ENCODE measurements around the gene CXCL3.

CXCL3 gene

DNA sequence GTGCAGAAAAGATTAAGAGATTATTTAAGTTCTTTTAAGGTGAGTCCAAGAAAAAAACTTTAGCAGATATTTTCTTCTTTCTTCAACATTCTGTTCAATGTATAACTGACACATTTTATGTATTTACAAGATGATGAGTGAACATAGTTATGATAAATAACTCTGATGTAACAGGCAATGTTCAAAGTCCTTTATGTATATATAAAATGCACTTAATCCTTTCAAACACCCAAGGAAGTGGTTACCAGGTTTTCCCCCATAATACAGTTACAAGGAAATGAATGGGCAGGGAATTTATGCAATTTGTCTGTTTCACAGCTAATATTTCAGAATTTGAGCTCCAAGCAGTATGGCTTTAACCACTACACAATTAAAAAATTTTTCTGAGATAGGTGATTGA, 8.2 kb downstream of the CXCL3 start:
- POLR2A ChIA-PET: no interaction called here
- no peak for DNase-seq (ENCODE audit: extremely low spot score)

DNA sequence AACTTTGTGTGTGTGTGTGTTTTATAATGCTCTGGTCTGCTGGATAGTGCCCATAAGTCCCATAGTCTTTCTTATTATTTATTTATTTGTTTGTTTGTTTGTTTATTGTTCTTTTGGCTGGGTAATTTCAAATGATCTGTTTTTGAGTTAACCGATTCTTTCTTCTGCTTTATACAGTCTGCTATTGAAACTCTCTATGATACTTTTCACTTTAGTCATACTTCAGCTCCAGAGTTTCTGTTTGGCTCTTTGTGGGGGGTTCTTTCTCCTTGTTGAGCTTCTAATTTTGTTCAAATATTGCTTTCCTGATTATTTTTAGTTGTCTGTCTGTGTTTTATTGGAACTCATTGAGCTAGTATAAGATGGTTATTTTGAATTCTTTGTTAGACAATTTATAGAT, 10.0 kb downstream of the CXCL3 start:
- no peak for DNase-seq (ENCODE audit: extremely low spot score)
- TF ChIP-seq CTBP1 (IDR thresholded peaks at IDR 0.05; ENCODE audit: borderline replicate concordance): no peak
- no peak for TF ChIP-seq L3MBTL2 (conservative IDR thresholded peaks at IDR 0.05)
- TF ChIP-seq, protein P1, sequence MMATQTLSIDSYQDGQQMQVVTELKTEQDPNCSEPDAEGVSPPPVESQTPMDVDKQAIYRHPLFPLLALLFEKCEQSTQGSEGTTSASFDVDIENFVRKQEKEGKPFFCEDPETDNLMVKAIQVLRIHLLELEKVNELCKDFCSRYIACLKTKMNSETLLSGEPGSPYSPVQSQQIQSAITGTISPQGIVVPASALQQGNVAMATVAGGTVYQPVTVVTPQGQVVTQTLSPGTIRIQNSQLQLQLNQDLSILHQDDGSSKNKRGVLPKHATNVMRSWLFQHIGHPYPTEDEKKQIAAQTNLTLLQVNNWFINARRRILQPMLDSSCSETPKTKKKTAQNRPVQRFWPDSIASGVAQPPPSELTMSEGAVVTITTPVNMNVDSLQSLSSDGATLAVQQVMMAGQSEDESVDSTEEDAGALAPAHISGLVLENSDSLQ (IDR thresholded peaks at IDR 0.05): no peak
- no peak for TF ChIP-seq ELF4 (IDR thresholded peaks at IDR 0.05)
- no peak for TF ChIP-seq TARDBP (IDR thresholded peaks at IDR 0.05)
- no peak for TF ChIP-seq ARNT (IDR thresholded peaks at IDR 0.05)
- TF ChIP-seq LEF1 (IDR thresholded peaks at IDR 0.05; ENCODE audit: borderline replicate concordance): no peak
- TF ChIP-seq SP1 (IDR thresholded peaks at IDR 0.05): no peak
- TF ChIP-seq ZNF384 (IDR thresholded peaks at IDR 0.05): no peak
- no peak for TF ChIP-seq FOXA1 (IDR thresholded peaks at IDR 0.05)
- TF ChIP-seq BHLHE40 (IDR thresholded peaks at IDR 0.05; ENCODE audit: borderline replicate concordance): no peak
- no peak for TF ChIP-seq FOXM1 (IDR thresholded peaks at IDR 0.05; ENCODE audit: borderline replicate concordance)
- TF ChIP-seq NFRKB (IDR thresholded peaks at IDR 0.05): no peak
- no peak for TF ChIP-seq HDGF (IDR thresholded peaks at IDR 0.05; ENCODE audit: borderline replicate concordance)
- ChIA-PET CTCF (no interaction called here), POLR2A (interaction anchor here (0.9 kb wide), 1 partner anchor 10 kb away, joined by 3 read pairs; the partner anchor contains the start of gene CXCL3)

More for the DNA sequence above, 8.2 kb downstream of the CXCL3 start:
- CTCF ChIA-PET: interaction anchor here (0.5 kb wide), 1 partner anchor 12 kb away, joined by 3 read pairs; no protein-coding TSS in a partner anchor
- TF ChIP-seq NFRKB (IDR thresholded peaks at IDR 0.05) (no peak), CTBP1 (IDR thresholded peaks at IDR 0.05; ENCODE audit: borderline replicate concordance) (no peak)

DNA sequence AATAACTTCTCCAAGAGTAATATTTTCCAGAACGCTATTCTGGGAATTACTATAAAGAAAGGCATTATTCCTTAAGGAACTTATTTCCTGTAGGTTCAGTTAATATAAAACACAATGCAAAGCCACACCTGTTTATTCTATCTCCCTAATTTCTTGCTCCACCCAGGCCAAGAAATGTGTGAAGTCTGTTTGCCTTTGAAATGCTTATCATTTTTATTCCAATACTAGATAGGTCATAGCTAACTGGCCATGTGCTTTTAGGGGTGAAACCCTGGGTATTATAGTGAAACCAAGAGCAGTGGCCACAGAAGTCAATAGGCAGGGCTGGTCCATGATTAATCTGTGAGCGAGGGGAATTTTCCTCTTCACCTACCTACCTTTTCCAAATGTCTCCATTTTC, 14.8 kb downstream of the CXCL3 start:
- TF ChIP-seq SP1 (IDR thresholded peaks at IDR 0.05): no peak
- no peak for TF ChIP-seq TARDBP (IDR thresholded peaks at IDR 0.05)
- no peak for TF ChIP-seq FOXM1 (IDR thresholded peaks at IDR 0.05; ENCODE audit: borderline replicate concordance)
- no peak for TF ChIP-seq ARNT (IDR thresholded peaks at IDR 0.05)
- TF ChIP-seq FOXA1 (IDR thresholded peaks at IDR 0.05): no peak
- TF ChIP-seq ZNF384 (IDR thresholded peaks at IDR 0.05): no peak
- no peak for TF ChIP-seq BHLHE40 (IDR thresholded peaks at IDR 0.05; ENCODE audit: borderline replicate concordance)
- TF ChIP-seq ELF4 (IDR thresholded peaks at IDR 0.05): no peak
- TF ChIP-seq, protein P1 (IDR thresholded peaks at IDR 0.05): no peak
- TF ChIP-seq L3MBTL2 (conservative IDR thresholded peaks at IDR 0.05): no peak
- no peak for TF ChIP-seq SUZ12 (IDR thresholded peaks at IDR 0.05)
- TF ChIP-seq FOXK2 (IDR thresholded peaks at IDR 0.05): no peak
- DNase-seq (ENCODE audit: extremely low spot score): no peak
- ChIA-PET CTCF (no interaction called here), POLR2A (no interaction called here)

DNA sequence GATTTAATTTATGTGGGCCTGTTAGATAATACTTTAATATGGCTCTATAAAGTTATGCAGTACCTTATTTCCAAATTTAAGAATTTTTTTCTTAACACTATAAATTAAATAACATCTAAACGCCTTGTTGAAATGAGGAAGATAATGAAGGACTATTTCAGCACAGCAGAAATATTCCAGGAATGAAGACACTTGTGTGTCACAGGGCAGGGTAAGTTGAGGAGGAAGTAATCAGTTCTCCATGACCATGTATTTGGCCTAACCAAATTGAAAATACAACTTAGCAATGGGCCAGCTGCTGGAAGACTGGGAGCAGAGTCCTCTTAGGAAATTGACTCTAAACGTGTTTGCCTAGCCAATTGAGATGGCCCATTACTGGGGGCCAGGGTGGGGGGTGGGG, 16.9 kb downstream of the CXCL3 start:
- ChIA-PET CTCF (no interaction called here), POLR2A (no interaction called here)
- no peak for DNase-seq (ENCODE audit: extremely low spot score)
- no peak for TF ChIP-seq NFRKB (IDR thresholded peaks at IDR 0.05)
- TF ChIP-seq FOXM1 (IDR thresholded peaks at IDR 0.05; ENCODE audit: borderline replicate concordance): no peak
- TF ChIP-seq FOXK2 (IDR thresholded peaks at IDR 0.05): no peak
- no peak for TF ChIP-seq BHLHE40 (IDR thresholded peaks at IDR 0.05; ENCODE audit: borderline replicate concordance)
- TF ChIP-seq HDGF (IDR thresholded peaks at IDR 0.05; ENCODE audit: borderline replicate concordance): no peak
- no peak for TF ChIP-seq SP1 (IDR thresholded peaks at IDR 0.05)
- TF ChIP-seq ELF4 (IDR thresholded peaks at IDR 0.05): no peak

DNA sequence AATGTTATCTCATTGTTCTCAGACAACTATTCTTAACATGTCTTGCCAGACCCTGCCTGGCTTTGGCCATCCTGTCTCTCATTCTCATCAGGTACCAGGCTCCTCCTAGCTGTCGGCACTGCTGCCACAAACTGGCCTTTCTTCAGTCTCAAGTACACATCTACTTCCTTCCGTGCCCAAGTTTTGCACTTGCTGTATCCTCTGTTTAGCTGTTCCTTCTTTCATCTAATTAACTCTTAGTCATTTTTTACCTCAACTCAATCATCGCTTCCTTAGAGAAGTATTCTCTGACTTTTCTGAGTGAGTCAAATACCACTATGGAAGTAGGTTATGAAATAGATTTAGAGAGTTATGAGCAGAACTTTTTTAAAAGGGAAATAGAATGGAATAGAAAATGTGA, 19.7 kb downstream of the CXCL3 start:
- no peak for DNase-seq (ENCODE audit: extremely low spot score)
- TF ChIP-seq, protein P1 (IDR thresholded peaks at IDR 0.05): no peak
- TF ChIP-seq FOXA1 (IDR thresholded peaks at IDR 0.05) (no peak), FOXM1 (IDR thresholded peaks at IDR 0.05; ENCODE audit: borderline replicate concordance) (no peak), FOXK2 (IDR thresholded peaks at IDR 0.05) (no peak), SUZ12 (IDR thresholded peaks at IDR 0.05) (no peak), SP1 (IDR thresholded peaks at IDR 0.05) (no peak), TARDBP (IDR thresholded peaks at IDR 0.05) (no peak), NFRKB (IDR thresholded peaks at IDR 0.05) (no peak), CTBP1 (IDR thresholded peaks at IDR 0.05; ENCODE audit: borderline replicate concordance) (no peak), ARNT (IDR thresholded peaks at IDR 0.05) (no peak), L3MBTL2 (conservative IDR thresholded peaks at IDR 0.05) (no peak)
- ChIA-PET CTCF (no interaction called here), POLR2A (no interaction called here)

DNA sequence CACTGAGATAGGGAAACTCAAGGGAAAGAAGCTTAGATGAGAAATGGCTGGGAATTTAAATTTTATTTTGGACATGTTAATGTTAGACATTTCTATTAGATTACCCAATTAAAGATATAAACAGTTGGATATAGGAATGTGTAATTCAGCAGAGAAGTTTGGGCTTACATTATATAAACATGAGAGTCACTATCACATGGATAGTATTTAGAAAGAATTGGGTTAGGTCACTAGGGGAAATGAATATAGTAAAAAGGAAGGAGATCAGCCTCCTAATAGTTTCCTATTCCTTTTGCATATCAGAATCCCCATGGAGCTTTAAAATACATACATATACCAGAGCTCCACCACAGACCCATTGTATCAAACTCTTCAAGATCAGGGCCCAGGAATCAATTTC, 20.4 kb downstream of the CXCL3 start:
- TF ChIP-seq ELF4 (IDR thresholded peaks at IDR 0.05) (no peak), NFRKB (IDR thresholded peaks at IDR 0.05) (no peak), CTBP1 (IDR thresholded peaks at IDR 0.05; ENCODE audit: borderline replicate concordance) (no peak), SUZ12 (IDR thresholded peaks at IDR 0.05) (no peak)
- DNase-seq (ENCODE audit: extremely low spot score): no peak
- POLR2A ChIA-PET: no interaction called here
- CTCF ChIA-PET: no interaction called here

DNA sequence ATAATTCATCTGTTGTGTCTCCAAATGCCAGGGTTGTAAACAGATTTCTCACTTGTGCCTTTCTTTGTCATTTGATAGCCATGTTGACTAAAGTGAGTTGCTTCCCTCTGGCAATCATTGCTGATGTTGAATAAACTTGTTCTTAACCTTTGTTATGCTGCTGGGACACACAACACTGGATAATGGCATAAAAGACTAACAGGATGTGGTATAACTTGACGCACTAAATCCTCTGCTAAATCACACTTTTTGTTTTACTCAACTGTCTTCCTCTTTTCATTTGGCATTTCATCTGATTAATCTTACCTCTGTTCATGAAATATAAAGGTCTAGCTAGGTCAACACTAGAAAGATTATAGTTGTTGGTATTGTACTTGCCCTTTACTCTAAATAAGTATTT, 22.4 kb downstream of the CXCL3 start:
- ChIA-PET CTCF (no interaction called here), POLR2A (no interaction called here)
- no peak for DNase-seq (ENCODE audit: extremely low spot score)
- TF ChIP-seq, protein P1 (IDR thresholded peaks at IDR 0.05): no peak
- no peak for TF ChIP-seq LEF1 (IDR thresholded peaks at IDR 0.05; ENCODE audit: borderline replicate concordance)
- TF ChIP-seq SP1 (IDR thresholded peaks at IDR 0.05): no peak
- no peak for TF ChIP-seq L3MBTL2 (conservative IDR thresholded peaks at IDR 0.05)
- TF ChIP-seq CTBP1 (IDR thresholded peaks at IDR 0.05; ENCODE audit: borderline replicate concordance): no peak
- no peak for TF ChIP-seq FOXM1 (IDR thresholded peaks at IDR 0.05; ENCODE audit: borderline replicate concordance)

Measured in HEK293T (cell line).